ENCODE data around the gene TRERF1.
A peak's percentile ranks its signal among the peaks of the same experiment; 100 is the strongest.

Gene TRERF1

GRCh38 chr6:42352856-42353564 lies 98.7 kb downstream of the TRERF1 start:
- Mint-ChIP-seq H3K27ac (no peak overlapping the region), H3K36me3 (peaks cover 7% of the 10 kb centered on the region), H3K27me3 (no peaks in the 10 kb centered on the region)

GRCh38 chr6:42350911-42351310 lies 100.8 kb downstream of the TRERF1 start:
- Mint-ChIP-seq H3K27ac (no peak overlapping the region), H3K36me3 (peaks cover 8% of the 10 kb centered on the region), H3K27me3 (no peaks in the 10 kb centered on the region), H3K4me1 (peaks cover 10% of the 10 kb centered on the region), H3K9me3 (no peaks in the 10 kb centered on the region), H3K4me3 (no peak overlapping the region)

More at GRCh38 chr6:42352856-42353564, 98.7 kb downstream of the TRERF1 start:
- Mint-ChIP-seq H3K4me1 (peaks cover 4% of the 10 kb centered on the region), H3K9me3 (no peaks in the 10 kb centered on the region), H3K4me3 (no peak overlapping the region)

DNA sequence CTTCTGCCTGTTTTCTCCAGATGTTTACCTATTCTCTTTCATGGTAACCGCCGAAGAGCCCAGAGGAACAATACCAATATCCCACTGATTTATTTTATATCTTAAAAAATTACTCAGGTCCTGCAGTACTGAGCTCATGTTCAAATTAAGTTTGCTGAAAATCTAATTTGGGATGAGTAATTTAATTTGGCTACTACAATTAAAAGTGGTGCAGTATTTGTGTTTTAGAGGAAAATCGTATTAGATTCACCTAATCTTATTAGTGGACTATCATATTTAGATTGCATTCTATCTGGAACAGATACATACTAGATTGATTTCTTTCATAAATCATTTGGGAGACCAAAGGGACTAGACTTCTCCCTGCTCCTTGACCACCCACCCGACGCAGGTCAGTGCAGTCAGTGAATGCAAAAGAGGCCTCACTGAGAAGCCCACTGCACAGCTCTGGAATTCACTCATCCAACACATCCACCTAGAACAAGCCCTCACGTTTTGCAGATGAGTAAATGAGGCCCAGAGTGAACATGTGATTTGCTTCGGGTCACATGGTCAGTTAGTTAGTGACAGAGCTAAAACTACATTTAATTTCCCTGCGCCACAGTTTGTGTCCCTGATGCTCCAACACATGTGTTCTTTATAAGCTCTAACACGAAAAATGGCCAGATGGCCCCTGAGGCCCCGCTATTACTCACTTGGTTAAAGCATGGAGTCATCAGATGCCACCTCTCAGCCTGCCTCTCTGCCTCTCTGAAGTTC lies 101.8 kb downstream of the TRERF1 start:
- Mint-ChIP-seq H3K9me3 (no peaks in the 10 kb centered on the region), H3K27me3 (no peaks in the 10 kb centered on the region), H3K27ac (peak overlapping the region; percentile 36), H3K36me3 (peaks cover 8% of the 10 kb centered on the region), H3K4me3 (no peak overlapping the region), H3K4me1 (peaks cover 16% of the 10 kb centered on the region)

- Mint-ChIP-seq H3K9me3 (no peaks in the 10 kb centered on the region), H3K4me1 (peaks cover 24% of the 10 kb centered on the region), H3K36me3 (peaks cover 11% of the 10 kb centered on the region), H3K27ac (no peak overlapping the region), H3K4me3 (no peak overlapping the region), H3K27me3 (no peaks in the 10 kb centered on the region)
These were observed 104.3 kb downstream of the TRERF1 start for GRCh38 chr6:42347456-42347855.

GRCh38 chr6:42345696-42346416 lies 105.9 kb downstream of the TRERF1 start:
- H3K9me3 Mint-ChIP-seq = no peaks in the 10 kb centered on the region
- peaks cover 28% of the 10 kb centered on the region for H3K4me1 Mint-ChIP-seq
- H3K36me3 Mint-ChIP-seq = peaks cover 11% of the 10 kb centered on the region
- peak overlapping the region; percentile 6 for H3K27ac Mint-ChIP-seq
- H3K27me3 Mint-ChIP-seq = no peaks in the 10 kb centered on the region
- H3K4me3 Mint-ChIP-seq = no peak overlapping the region

DNA sequence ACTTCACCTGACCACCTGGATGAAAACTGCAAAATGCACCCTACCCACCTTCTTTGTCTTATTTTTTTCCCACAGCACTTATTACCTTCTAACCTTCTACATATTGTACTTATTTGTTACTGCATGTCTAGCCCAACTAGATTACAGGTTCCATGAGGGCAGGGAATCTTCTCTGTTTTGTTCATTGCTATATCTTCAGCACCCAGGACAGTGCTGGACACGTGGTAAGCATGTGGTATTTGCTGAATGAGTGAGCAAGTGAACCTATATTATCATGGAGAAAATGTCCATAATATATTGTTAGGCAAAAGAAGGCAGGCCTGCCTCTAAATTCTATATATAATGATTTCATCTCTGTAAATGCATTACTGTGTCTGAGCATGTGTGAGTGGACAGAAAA lies 107.0 kb downstream of the TRERF1 start:
- Mint-ChIP-seq H3K36me3 (peaks cover 11% of the 10 kb centered on the region), H3K27me3 (no peaks in the 10 kb centered on the region), H3K4me1 (peaks cover 39% of the 10 kb centered on the region), H3K4me3 (no peak overlapping the region), H3K27ac (peak overlapping the region; percentile 14), H3K9me3 (no peaks in the 10 kb centered on the region)

GRCh38 chr6:42341771-42342553 lies 109.8 kb downstream of the TRERF1 start:
- H3K4me3 Mint-ChIP-seq = no peak overlapping the region
- H3K27me3 Mint-ChIP-seq = no peaks in the 10 kb centered on the region
- H3K9me3 Mint-ChIP-seq = no peaks in the 10 kb centered on the region
- H3K27ac Mint-ChIP-seq = no peak overlapping the region
- H3K4me1 Mint-ChIP-seq = peaks cover 53% of the 10 kb centered on the region
- H3K36me3 Mint-ChIP-seq = peaks cover 10% of the 10 kb centered on the region

- no peak overlapping the region for H3K4me3 Mint-ChIP-seq
- peaks cover 54% of the 10 kb centered on the region for H3K4me1 Mint-ChIP-seq
- no peaks in the 10 kb centered on the region for H3K27me3 Mint-ChIP-seq
- H3K36me3 Mint-ChIP-seq = peaks cover 12% of the 10 kb centered on the region
- no peak overlapping the region for H3K27ac Mint-ChIP-seq
- no peaks in the 10 kb centered on the region for H3K9me3 Mint-ChIP-seq
These were observed 110.5 kb downstream of the TRERF1 start for GRCh38 chr6:42341221-42341620.

GRCh38 chr6:42340511-42340910 lies 111.2 kb downstream of the TRERF1 start:
- no peak overlapping the region for H3K4me3 Mint-ChIP-seq
- H3K27ac Mint-ChIP-seq = no peak overlapping the region
- no peaks in the 10 kb centered on the region for H3K9me3 Mint-ChIP-seq
- H3K36me3 Mint-ChIP-seq = peaks cover 12% of the 10 kb centered on the region
- H3K4me1 Mint-ChIP-seq = peaks cover 56% of the 10 kb centered on the region
- no peaks in the 10 kb centered on the region for H3K27me3 Mint-ChIP-seq

- H3K9me3 Mint-ChIP-seq = no peaks in the 10 kb centered on the region
- H3K36me3 Mint-ChIP-seq = peaks cover 12% of the 10 kb centered on the region
- peaks cover 55% of the 10 kb centered on the region for H3K4me1 Mint-ChIP-seq
- H3K27me3 Mint-ChIP-seq = no peaks in the 10 kb centered on the region
- H3K4me3 Mint-ChIP-seq = peak overlapping the region; percentile 57
- H3K27ac Mint-ChIP-seq = peak overlapping the region; percentile 78
These were observed 111.7 kb downstream of the TRERF1 start for GRCh38 chr6:42339991-42340401.

DNA sequence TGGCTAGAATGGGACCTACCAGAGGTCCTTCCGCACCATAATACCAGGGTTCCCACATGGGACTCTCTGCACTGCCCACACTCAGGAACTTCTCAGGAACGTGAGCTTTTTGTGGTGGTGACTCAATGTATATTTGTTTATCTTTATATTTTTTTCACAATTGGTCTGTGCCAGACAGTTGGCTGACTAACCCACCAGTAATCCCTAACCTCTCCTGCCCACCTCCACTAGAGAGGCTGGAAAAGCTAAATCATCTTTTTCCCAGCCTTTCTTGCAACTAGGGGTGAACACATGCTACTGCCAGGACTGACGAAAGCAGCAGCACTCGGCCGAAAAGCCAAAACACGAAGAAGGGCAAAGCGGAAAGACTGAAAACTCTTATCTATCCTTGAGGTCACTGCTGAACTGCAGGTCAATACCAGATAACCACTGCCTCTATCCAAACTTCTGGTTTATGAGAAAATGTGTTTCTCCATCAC lies 112.9 kb downstream of the TRERF1 start:
- no peaks in the 10 kb centered on the region for H3K27me3 Mint-ChIP-seq

GRCh38 chr6:42337985-42338743 lies 113.6 kb downstream of the TRERF1 start:
- H3K27ac Mint-ChIP-seq = peak overlapping the region; percentile 79

More for the DNA sequence above, 112.9 kb downstream of the TRERF1 start:
- Mint-ChIP-seq H3K4me3 (no peak overlapping the region), H3K36me3 (peaks cover 12% of the 10 kb centered on the region), H3K4me1 (peaks cover 51% of the 10 kb centered on the region), H3K27ac (peak overlapping the region; percentile 79), H3K9me3 (no peaks in the 10 kb centered on the region)

GRCh38 chr6:42336431-42336830 lies 115.3 kb downstream of the TRERF1 start:
- Mint-ChIP-seq H3K36me3 (peaks cover 9% of the 10 kb centered on the region), H3K4me3 (no peak overlapping the region), H3K4me1 (peaks cover 47% of the 10 kb centered on the region), H3K27me3 (no peaks in the 10 kb centered on the region), H3K27ac (no peak overlapping the region), H3K9me3 (no peaks in the 10 kb centered on the region)

More at GRCh38 chr6:42337985-42338743, 113.6 kb downstream of the TRERF1 start:
- Mint-ChIP-seq H3K9me3 (no peaks in the 10 kb centered on the region), H3K27me3 (no peaks in the 10 kb centered on the region), H3K4me1 (peaks cover 51% of the 10 kb centered on the region), H3K36me3 (peaks cover 12% of the 10 kb centered on the region), H3K4me3 (no peak overlapping the region)

DNA sequence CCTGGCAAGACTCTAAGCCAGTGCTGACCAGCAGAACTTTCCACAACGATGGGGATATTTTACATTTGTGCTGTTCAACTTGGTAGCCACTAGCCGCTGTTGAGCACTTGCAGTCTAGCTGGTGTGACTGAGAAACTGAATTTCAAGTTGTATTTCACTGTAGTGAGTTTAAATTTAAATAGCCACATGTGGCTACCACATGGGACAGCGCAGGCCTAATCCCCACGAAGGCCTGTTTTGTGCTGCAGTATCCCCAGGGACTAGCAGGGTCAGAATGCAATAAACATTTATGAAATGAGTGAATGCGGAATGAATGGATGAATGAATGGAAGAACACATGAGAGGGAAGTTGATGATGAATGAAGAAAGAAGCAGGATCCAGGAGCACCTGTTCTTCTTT lies 115.8 kb downstream of the TRERF1 start:
- no peak overlapping the region for H3K27ac Mint-ChIP-seq
- peaks cover 48% of the 10 kb centered on the region for H3K4me1 Mint-ChIP-seq

More for the DNA sequence above, 115.8 kb downstream of the TRERF1 start:
- H3K4me3 Mint-ChIP-seq = no peak overlapping the region
- no peaks in the 10 kb centered on the region for H3K9me3 Mint-ChIP-seq
- no peaks in the 10 kb centered on the region for H3K27me3 Mint-ChIP-seq
- peaks cover 6% of the 10 kb centered on the region for H3K36me3 Mint-ChIP-seq
